Activated T-cell treated with anti-CD3 and anti-CD28 coated beads, Interleukin-2, amount 50 U/mL, for 4 hours (primary cell): Measurements from ENCODE around the gene OR7D2. TPM values are rescaled to one million over a fixed set of nuclear protein-coding genes. Genes with fewer than 3 reads are reported as not detected.

Experiments
- ATAC-seq, 2 donors: fragments of 200-7000 bp; cut with Tn5 transposase; one replicate each; pipeline ENCODE4 v1.10.0; 2021
- DNase-seq: peaks from one replicate; pipeline ENCODE4 v3.0.0-alpha.2; 2020
- H3K27me3 Mint-ChIP-seq: one replicate; pipeline ENCODE4 v1.8.0; 2021; ENCODE audit warnings: low read depth, mixed read lengths
- H3K36me3 Mint-ChIP-seq: one replicate; pipeline ENCODE4 v1.8.0; 2022; ENCODE audit warnings: mixed read lengths; ENCODE audit not compliant: insufficient read depth
- H3K4me1 Mint-ChIP-seq: one replicate; pipeline ENCODE4 v1.8.0; 2021; ENCODE audit warnings: low read depth, mixed read lengths
- H3K4me3 Mint-ChIP-seq: one replicate; pipeline ENCODE4 v1.8.0; 2021; ENCODE audit warnings: mild to moderate bottlenecking, moderate library complexity, mixed read lengths
- H3K9me3 Mint-ChIP-seq: one replicate; pipeline ENCODE4 v1.8.0; 2021; ENCODE audit warnings: mixed read lengths
- total RNA-seq, 3 donors: library from RNA; stranded (reverse); gene quantifications; one replicate each; pipeline ENCODE4 v1.2.1, GENCODE V29; 2021

The OR7D2 gene
- under 1 TPM in 2 of 3 donors, not detected in 1; 0.10 to 0.24 TPM for total RNA-seq

DNA sequence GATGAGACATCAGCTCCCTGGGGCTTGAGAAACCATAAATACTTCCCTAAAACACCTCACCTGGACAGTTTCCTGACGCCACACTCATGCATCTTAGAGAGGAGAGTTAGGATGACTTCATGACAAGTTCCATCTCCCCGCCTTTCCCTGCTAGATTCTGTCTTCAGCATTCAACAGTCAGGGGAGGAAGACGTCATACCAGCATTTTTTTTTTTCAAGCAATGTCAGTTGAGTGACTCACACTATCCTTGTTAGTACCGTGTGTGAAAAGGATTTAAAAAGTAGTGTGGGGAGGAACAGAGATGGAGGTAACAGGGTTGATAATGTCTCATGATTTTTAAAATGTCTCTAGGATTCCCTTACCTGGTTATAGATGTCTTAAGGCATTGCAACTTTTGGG lies at the start of gene OR7D2:
TSS of gene OR7D2 (plus strand) at position 79 of the 400 bp plus-strand sequence. CDS start 6,803 bp downstream, outside the sequence.
- no peak for ATAC-seq
- H3K36me3 Mint-ChIP-seq: no peaks in the 10 kb centered on the region
- no peak for DNase-seq
- H3K9me3 Mint-ChIP-seq: no peaks in the 10 kb centered on the region
- H3K4me1 Mint-ChIP-seq: no peaks in the 10 kb centered on the region
- H3K4me3 Mint-ChIP-seq: no peak within 1 kb of the TSS
- H3K27me3 Mint-ChIP-seq: peaks cover 8% of the 10 kb centered on the region

- DNase-seq: no peak
- H3K4me1 Mint-ChIP-seq: peaks cover 5% of the 10 kb centered on the region
- H3K9me3 Mint-ChIP-seq: no peaks in the 10 kb centered on the region
- H3K4me3 Mint-ChIP-seq: no peak overlapping the region
- H3K36me3 Mint-ChIP-seq: no peaks in the 10 kb centered on the region
- ATAC-seq: no peak
- H3K27me3 Mint-ChIP-seq: peaks cover 26% of the 10 kb centered on the region
These were observed 47.8 kb upstream of the OR7D2 start for GRCh38 chr19:9130965-9131364.

GRCh38 chr19:9132422-9132821 lies 46.4 kb upstream of the OR7D2 start:
- Mint-ChIP-seq H3K4me1 (peaks cover 5% of the 10 kb centered on the region), H3K27me3 (peaks cover 13% of the 10 kb centered on the region)

GRCh38 chr19:9139609-9140158 lies 39.1 kb upstream of the OR7D2 start:
- ATAC-seq (peak in 1 of 2 donors; percentile 2), DNase-seq (no peak)
- Mint-ChIP-seq H3K36me3 (peaks cover 20% of the 10 kb centered on the region), H3K4me3 (peak overlapping the region; percentile 99), H3K9me3 (peaks cover 4% of the 10 kb centered on the region), H3K27me3 (no peaks in the 10 kb centered on the region), H3K4me1 (peaks cover 34% of the 10 kb centered on the region)

More at GRCh38 chr19:9132422-9132821, 46.4 kb upstream of the OR7D2 start:
- ATAC-seq (no peak), DNase-seq (no peak)
- Mint-ChIP-seq H3K9me3 (no peaks in the 10 kb centered on the region), H3K4me3 (no peak overlapping the region), H3K36me3 (no peaks in the 10 kb centered on the region)

DNA sequence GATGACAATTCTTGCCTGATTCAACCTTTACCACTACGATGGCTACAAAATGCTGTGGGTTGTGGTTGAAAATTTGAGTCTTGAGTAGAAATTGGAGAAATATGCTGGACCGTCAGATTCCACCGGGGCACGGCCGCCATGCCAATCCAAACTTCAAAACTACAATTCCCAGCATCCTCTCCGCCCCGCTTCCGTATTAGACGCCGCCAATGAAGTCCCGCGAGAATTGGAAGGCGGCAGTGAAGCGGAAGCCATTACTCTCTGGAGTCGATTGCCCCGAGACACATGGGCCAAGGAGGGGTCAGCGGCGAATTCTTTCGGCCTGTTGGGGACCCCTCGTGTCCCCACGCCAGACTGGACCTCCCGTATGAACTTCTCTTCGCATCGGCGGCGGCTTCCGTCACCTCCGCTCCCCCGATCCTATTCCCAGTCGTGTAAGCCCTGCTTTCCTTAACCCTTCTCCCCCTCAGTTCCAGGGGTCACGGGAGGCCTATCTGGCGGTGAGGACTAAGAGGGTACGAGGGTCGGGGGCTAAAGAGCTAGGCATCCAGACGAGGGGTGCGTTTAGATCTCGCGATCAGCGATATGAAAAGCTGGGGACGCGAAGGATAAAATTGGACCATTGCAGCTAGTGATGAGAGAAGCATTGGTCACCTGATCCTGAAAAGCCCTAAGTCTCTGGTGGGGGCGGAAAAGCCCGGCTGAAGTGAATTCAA lies 38.5 kb upstream of the OR7D2 start, which contains the start of gene ZNF317:
TSS of gene ZNF317 (plus strand) at position 239 of the 716 bp plus-strand sequence. CDS start 15,620 bp downstream, outside the sequence.
- H3K9me3 Mint-ChIP-seq: peaks cover 6% of the 10 kb centered on the region
- peaks cover 23% of the 10 kb centered on the region for H3K36me3 Mint-ChIP-seq
- peak; percentile 97 to 98 for ATAC-seq
- H3K4me1 Mint-ChIP-seq: peaks cover 37% of the 10 kb centered on the region
- peak within 1 kb of the TSS; percentile 99 for H3K4me3 Mint-ChIP-seq
- DNase-seq: peak; percentile 85
- no peaks in the 10 kb centered on the region for H3K27me3 Mint-ChIP-seq

- H3K36me3 Mint-ChIP-seq: peaks cover 55% of the 10 kb centered on the region
- no peaks in the 10 kb centered on the region for H3K27me3 Mint-ChIP-seq
- ATAC-seq (no peak), DNase-seq (no peak)
- H3K9me3 Mint-ChIP-seq: peaks cover 11% of the 10 kb centered on the region
- H3K4me1 Mint-ChIP-seq: peaks cover 65% of the 10 kb centered on the region
- H3K4me3 Mint-ChIP-seq: no peak overlapping the region
These were observed 33.9 kb upstream of the OR7D2 start for GRCh38 chr19:9144920-9145319.

- H3K27me3 Mint-ChIP-seq: no peaks in the 10 kb centered on the region
- DNase-seq: no peak
These were observed 31.9 kb upstream of the OR7D2 start for GRCh38 chr19:9146882-9147281.

DNA sequence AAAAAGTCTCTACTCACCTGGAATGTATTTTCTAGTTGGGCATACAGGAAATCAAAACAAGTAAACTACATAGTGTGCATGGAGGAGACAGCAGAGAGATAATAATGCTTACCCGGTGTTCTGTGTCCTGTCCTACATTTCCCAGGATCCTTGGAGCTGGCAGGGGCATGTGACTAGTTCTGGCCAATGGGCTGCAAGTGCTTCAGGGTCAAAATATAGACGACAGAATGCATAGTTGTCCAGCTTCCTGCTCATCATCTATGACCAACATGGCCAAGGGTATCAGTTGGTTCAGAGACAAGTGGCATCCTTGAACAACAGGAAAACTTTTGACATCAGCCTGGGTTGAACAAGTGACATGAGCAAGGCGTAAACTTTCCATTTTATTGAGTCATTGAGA lies 30.1 kb upstream of the OR7D2 start:
- DNase-seq (no peak), ATAC-seq (no peak)
- H3K4me3 Mint-ChIP-seq: no peak overlapping the region
- H3K36me3 Mint-ChIP-seq: peaks cover 79% of the 10 kb centered on the region
- peaks cover 69% of the 10 kb centered on the region for H3K4me1 Mint-ChIP-seq
- H3K27me3 Mint-ChIP-seq: no peaks in the 10 kb centered on the region
- peaks cover 22% of the 10 kb centered on the region for H3K9me3 Mint-ChIP-seq

More at GRCh38 chr19:9146882-9147281, 31.9 kb upstream of the OR7D2 start:
- Mint-ChIP-seq H3K4me1 (peaks cover 70% of the 10 kb centered on the region), H3K36me3 (peaks cover 73% of the 10 kb centered on the region), H3K4me3 (no peak overlapping the region), H3K9me3 (peaks cover 22% of the 10 kb centered on the region)
- no peak for ATAC-seq

GRCh38 chr19:9149997-9150396 lies 28.8 kb upstream of the OR7D2 start:
- Mint-ChIP-seq H3K4me3 (no peak overlapping the region), H3K4me1 (peaks cover 65% of the 10 kb centered on the region), H3K9me3 (peaks cover 16% of the 10 kb centered on the region), H3K27me3 (no peaks in the 10 kb centered on the region), H3K36me3 (peaks cover 78% of the 10 kb centered on the region)
- ATAC-seq: no peak
- no peak for DNase-seq

- ATAC-seq: no peak
- peaks cover 13% of the 10 kb centered on the region for H3K9me3 Mint-ChIP-seq
- H3K4me3 Mint-ChIP-seq: no peak overlapping the region
- H3K4me1 Mint-ChIP-seq: peaks cover 69% of the 10 kb centered on the region
- no peaks in the 10 kb centered on the region for H3K27me3 Mint-ChIP-seq
- peaks cover 81% of the 10 kb centered on the region for H3K36me3 Mint-ChIP-seq
- no peak for DNase-seq
These were observed 28.1 kb upstream of the OR7D2 start for GRCh38 chr19:9150650-9151049.

DNA sequence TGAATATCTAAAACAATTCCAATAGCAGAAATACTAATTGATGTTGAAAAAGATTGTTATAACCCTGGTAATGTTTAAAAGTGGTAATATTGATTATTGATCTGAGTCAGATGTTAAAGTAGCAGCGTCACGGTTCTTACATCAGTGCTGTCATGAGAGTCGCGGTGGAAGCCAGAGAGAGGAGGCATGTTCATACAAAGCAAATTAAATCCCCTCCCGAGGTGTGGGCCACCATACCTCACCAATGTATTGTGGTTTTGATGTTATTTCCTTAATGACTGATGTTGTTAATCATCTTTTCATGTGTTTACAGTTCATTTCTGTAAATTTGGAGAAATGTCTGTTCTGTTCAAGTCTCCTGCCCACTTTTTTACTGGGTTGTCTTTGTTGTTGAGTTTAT lies 27.4 kb upstream of the OR7D2 start:
- Mint-ChIP-seq H3K4me3 (no peak overlapping the region), H3K36me3 (peaks cover 86% of the 10 kb centered on the region), H3K27me3 (no peaks in the 10 kb centered on the region), H3K9me3 (peaks cover 11% of the 10 kb centered on the region), H3K4me1 (peaks cover 68% of the 10 kb centered on the region)
- ATAC-seq (peak; percentile 43 to 46), DNase-seq (no peak)

GRCh38 chr19:9155591-9155990 lies 23.2 kb upstream of the OR7D2 start:
- ATAC-seq (no peak), DNase-seq (no peak)
- H3K4me3 Mint-ChIP-seq: no peak overlapping the region
- H3K9me3 Mint-ChIP-seq: peaks cover 14% of the 10 kb centered on the region
- H3K27me3 Mint-ChIP-seq: no peaks in the 10 kb centered on the region
- peaks cover 37% of the 10 kb centered on the region for H3K4me1 Mint-ChIP-seq
- peaks cover 86% of the 10 kb centered on the region for H3K36me3 Mint-ChIP-seq

GRCh38 chr19:9156304-9156703 lies 22.5 kb upstream of the OR7D2 start:
- no peak for DNase-seq
- Mint-ChIP-seq H3K27me3 (no peaks in the 10 kb centered on the region), H3K36me3 (peaks cover 86% of the 10 kb centered on the region), H3K4me1 (peaks cover 30% of the 10 kb centered on the region), H3K4me3 (no peak overlapping the region), H3K9me3 (peaks cover 14% of the 10 kb centered on the region)
- no peak for ATAC-seq

- Mint-ChIP-seq H3K9me3 (peaks cover 13% of the 10 kb centered on the region), H3K27me3 (no peaks in the 10 kb centered on the region), H3K4me3 (no peak overlapping the region), H3K4me1 (peaks cover 10% of the 10 kb centered on the region), H3K36me3 (peaks cover 82% of the 10 kb centered on the region)
- ATAC-seq: no peak
- DNase-seq: no peak
These were observed 18.9 kb upstream of the OR7D2 start for GRCh38 chr19:9159891-9160290.

DNA sequence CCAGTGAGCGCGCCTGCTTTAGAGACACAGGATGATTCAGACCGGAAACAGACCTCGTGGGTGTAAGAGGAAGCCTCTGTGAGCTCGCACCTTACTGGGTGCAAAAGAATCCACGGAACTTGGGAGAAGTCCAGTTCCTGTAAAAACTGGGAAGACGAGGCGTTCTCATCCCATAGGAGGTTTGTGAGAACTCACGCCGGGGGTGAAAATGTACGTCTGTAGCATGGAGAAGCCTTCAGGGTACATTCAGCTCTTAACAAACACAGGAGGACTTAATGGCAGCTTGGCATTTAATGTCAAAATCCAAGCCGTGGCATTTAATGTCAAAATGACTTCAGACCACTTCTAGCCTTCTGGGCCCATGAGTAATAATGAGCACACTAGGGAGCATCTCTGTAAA lies 17.4 kb upstream of the OR7D2 start:
- no peaks in the 10 kb centered on the region for H3K4me1 Mint-ChIP-seq

More for the DNA sequence above, 17.4 kb upstream of the OR7D2 start:
- H3K27me3 Mint-ChIP-seq: no peaks in the 10 kb centered on the region
- DNase-seq (no peak), ATAC-seq (no peak)
- H3K9me3 Mint-ChIP-seq: peaks cover 13% of the 10 kb centered on the region
- H3K36me3 Mint-ChIP-seq: peaks cover 77% of the 10 kb centered on the region
- H3K4me3 Mint-ChIP-seq: no peak overlapping the region
